ENCODE measurements around the gene OR10H1. TPM values are rescaled to one million over a fixed set of nuclear protein-coding genes. Genes with fewer than 3 reads are reported as not detected.
"Not testable (repeated sequence)": the region's sequence is repeated elsewhere in the genome, so short reads cannot be mapped to it uniquely, and the experiment has no call there.

OR10H1 gene
- polyA plus RNA-seq, 3 donors = not detected

GRCh38 chr19:15850385-15850784 is 34.9 kb upstream of the OR10H1 start:
- Mint-ChIP-seq H3K4me3 (no peak overlapping the region), H3K27me3 (ENCODE audit: low read depth in 3 of 3) (peaks cover 0 to 2% (median under 1%) of the 10 kb centered on the region in 3 donors)
- no peak overlapping the region for H2AFZ ChIP-seq (ENCODE audit: insufficient read depth, low read depth, low read length, poor library complexity, severe bottlenecking)

GRCh38 chr19:15846923-15847322 is 31.5 kb upstream of the OR10H1 start:
- H3K79me2 ChIP-seq (ENCODE audit: insufficient read depth, low read length) = no peaks in the 10 kb centered on the region
- 97% methylated on average over 5 of the region's 6 CpGs for WGBS (ENCODE audit: insufficient coverage)
- intact Hi-C loops (cut with micrococcal nuclease) = no loop called here
- H3K4me3 Mint-ChIP-seq = no peak overlapping the region
- no peaks in the 10 kb centered on the region for H3K27me3 ChIP-seq (ENCODE audit: control insufficient read depth in 2 of 2, insufficient read depth in 2 of 2, low read length in 2 of 2)
- H3K9me3 Mint-ChIP-seq = peaks cover 0 to 11% (median 4%) of the 10 kb centered on the region in 7 donors
- H3K4me1 ChIP-seq (ENCODE audit: control insufficient read depth in 1 of 2, insufficient read depth in 2 of 2, low read length in 2 of 2) = no peaks in the 10 kb centered on the region
- H3K36me3 ChIP-seq (replicated peaks in 1 of 2; ENCODE audit: control insufficient read depth in 1 of 2, insufficient read depth in 2 of 2, low read length in 2 of 2) = no peaks in the 10 kb centered on the region
- H4K20me1 ChIP-seq (ENCODE audit: insufficient read depth, low read length) = no peaks in the 10 kb centered on the region
- no peak overlapping the region for H3K9ac ChIP-seq (ENCODE audit: insufficient read depth, low read length, poor library complexity, severe bottlenecking)
- H3K36me3 Mint-ChIP-seq = no peaks in the 10 kb centered on the region
- H3K27ac Mint-ChIP-seq = no peak overlapping the region
- no peak for TF ChIP-seq CTCF (IDR thresholded peaks at IDR 0.05)
- H3K4me1 Mint-ChIP-seq = peaks cover 5% of the 10 kb centered on the region
- no peak for DNase-seq
- no peak overlapping the region for H3K27ac ChIP-seq (ENCODE audit: low read depth in 1 of 2, low read length in 2 of 2)
- H3K9me3 ChIP-seq (replicated peaks in 1 of 2; ENCODE audit: control insufficient read depth in 1 of 2, insufficient read depth in 1 of 2, low read length in 2 of 2) = no peaks in the 10 kb centered on the region
- peaks cover 0 to 5% (median 3%) of the 10 kb centered on the region in 3 donors for H3K27me3 Mint-ChIP-seq (ENCODE audit: low read depth in 3 of 3)
- no peak overlapping the region for H3K4me2 ChIP-seq (replicated peaks; ENCODE audit: extremely low read depth, low read length, poor library complexity, severe bottlenecking)
- H2AFZ ChIP-seq (ENCODE audit: insufficient read depth, low read depth, low read length, poor library complexity, severe bottlenecking) = no peak overlapping the region
- H3K4me3 ChIP-seq (replicated peaks in 1 of 3; ENCODE audit: low read depth in 2 of 3, low read length in 3 of 3) = no peak overlapping the region

More at GRCh38 chr19:15850385-15850784, 34.9 kb upstream of the OR10H1 start:
- Histone ChIP-seq H3K79me2 (ENCODE audit: insufficient read depth, low read length) (no peaks in the 10 kb centered on the region), H3K4me1 (ENCODE audit: control insufficient read depth in 1 of 2, insufficient read depth in 2 of 2, low read length in 2 of 2) (no peaks in the 10 kb centered on the region), H3K27ac (ENCODE audit: low read depth in 1 of 2, low read length in 2 of 2) (no peak overlapping the region), H3K27me3 (ENCODE audit: control insufficient read depth in 2 of 2, insufficient read depth in 2 of 2, low read length in 2 of 2) (no peaks in the 10 kb centered on the region), H3K9ac (ENCODE audit: insufficient read depth, low read length, poor library complexity, severe bottlenecking) (no peak overlapping the region), H3K4me2 (replicated peaks; ENCODE audit: extremely low read depth, low read length, poor library complexity, severe bottlenecking) (no peak overlapping the region), H3K36me3 (replicated peaks in 1 of 2; ENCODE audit: control insufficient read depth in 1 of 2, insufficient read depth in 2 of 2, low read length in 2 of 2) (no peaks in the 10 kb centered on the region), H3K9me3 (replicated peaks in 1 of 2; ENCODE audit: control insufficient read depth in 1 of 2, insufficient read depth in 1 of 2, low read length in 2 of 2) (no peaks in the 10 kb centered on the region), H4K20me1 (ENCODE audit: insufficient read depth, low read length) (no peaks in the 10 kb centered on the region), H3K4me3 (replicated peaks in 1 of 3; ENCODE audit: low read depth in 2 of 3, low read length in 3 of 3) (no peak overlapping the region)
- no peak for DNase-seq
- Mint-ChIP-seq H3K27ac (no peak overlapping the region), H3K36me3 (no peaks in the 10 kb centered on the region), H3K9me3 (peaks cover 2 to 13% (median 6%) of the 10 kb centered on the region in 7 donors), H3K4me1 (no peaks in the 10 kb centered on the region)
- intact Hi-C loops (cut with micrococcal nuclease) = no loop called here
- no peak for TF ChIP-seq CTCF (IDR thresholded peaks at IDR 0.05)
- WGBS (ENCODE audit: insufficient coverage) = no CpG with 5 or more reads among the region's 3 CpGs

GRCh38 chr19:15843894-15844222 is 28.4 kb upstream of the OR10H1 start:
- H3K79me2 ChIP-seq (ENCODE audit: insufficient read depth, low read length); H3K9me3 ChIP-seq (replicated peaks in 1 of 2; ENCODE audit: control insufficient read depth in 1 of 2, insufficient read depth in 1 of 2, low read length in 2 of 2); H4K20me1 ChIP-seq (ENCODE audit: insufficient read depth, low read length); H3K9me3 Mint-ChIP-seq; H3K9ac ChIP-seq (ENCODE audit: insufficient read depth, low read length, poor library complexity, severe bottlenecking); H3K4me2 ChIP-seq (replicated peaks; ENCODE audit: extremely low read depth, low read length, poor library complexity, severe bottlenecking); H3K36me3 ChIP-seq (replicated peaks in 1 of 2; ENCODE audit: control insufficient read depth in 1 of 2, insufficient read depth in 2 of 2, low read length in 2 of 2); H3K4me1 Mint-ChIP-seq; H3K27ac Mint-ChIP-seq; intact Hi-C loops (cut with micrococcal nuclease); H3K4me3 ChIP-seq (replicated peaks in 1 of 3; ENCODE audit: low read depth in 2 of 3, low read length in 3 of 3); H3K27me3 ChIP-seq (ENCODE audit: control insufficient read depth in 2 of 2, insufficient read depth in 2 of 2, low read length in 2 of 2); DNase-seq; H3K36me3 Mint-ChIP-seq; H3K27ac ChIP-seq (ENCODE audit: low read depth in 1 of 2, low read length in 2 of 2); H3K4me1 ChIP-seq (ENCODE audit: control insufficient read depth in 1 of 2, insufficient read depth in 2 of 2, low read length in 2 of 2); H3K4me3 Mint-ChIP-seq; H2AFZ ChIP-seq (ENCODE audit: insufficient read depth, low read depth, low read length, poor library complexity, severe bottlenecking); H3K27me3 Mint-ChIP-seq (ENCODE audit: low read depth in 3 of 3): not testable (repeated sequence)
- WGBS (ENCODE audit: insufficient coverage) = 80% methylated on average over 1 of the region's 8 CpGs
